PFSK-1 (cell line): ENCODE data around the gene COX6B2.

Experiments
- FOXP2 ChIP-seq: optimal IDR thresholded peaks from 2 replicates; pipeline ENCODE3; 2011; ENCODE audit warnings: borderline replicate concordance, control low read depth, inconsistent platforms; ENCODE audit not compliant: insufficient read depth; ENCODE audit errors: extremely low read length, extremely low read depth
- POLR2AphosphoS5 ChIP-seq: IDR thresholded peaks from 2 replicates; pipeline ENCODE4 v1.6.1; 2012; ENCODE audit warnings: low read depth, mild to moderate bottlenecking, control low read depth, low read length, moderate library complexity
- REST ChIP-seq, 2 experiments: IDR thresholded peaks; 2 replicates each; pipeline versions ENCODE4 v1.6.1 to v1.8.0; 2011 to 2012; ENCODE audit warnings: low read depth in 2 of 2, low read length in 2 of 2, control low read depth in 1 of 2, inconsistent platforms in 1 of 2, mild to moderate bottlenecking in 1 of 2, moderate library complexity in 1 of 2; ENCODE audit not compliant: insufficient read depth in 1 of 2
- SIN3A ChIP-seq: IDR thresholded peaks from 2 replicates; pipeline ENCODE4 v1.6.1; 2012; ENCODE audit warnings: mild to moderate bottlenecking, low read length, moderate library complexity, borderline replicate concordance; ENCODE audit not compliant: insufficient read depth
- TAF1 ChIP-seq: IDR thresholded peaks from 2 replicates; pipeline ENCODE4 v1.6.1; 2012; ENCODE audit warnings: low read length, control low read depth, borderline replicate concordance; ENCODE audit not compliant: insufficient read depth

COX6B2 gene

GRCh38 chr19:55311397-55311796, 43.1 kb downstream of the COX6B2 start:
- TF ChIP-seq TAF1 (no peak), SIN3A (no peak), POLR2AphosphoS5 (no peak)

GRCh38 chr19:55310498-55310897, 44.0 kb downstream of the COX6B2 start:
- no peak for TF ChIP-seq FOXP2
- TF ChIP-seq SIN3A: no peak
- no peak for TF ChIP-seq POLR2AphosphoS5
- no peak for TF ChIP-seq TAF1
- no peak for TF ChIP-seq REST (IDR thresholded peaks at IDR 0.05; ENCODE audit: insufficient read depth in 1 of 2, low read depth in 2 of 2, low read length in 2 of 2)

GRCh38 chr19:55309448-55309847, 45.1 kb downstream of the COX6B2 start:
- no peak for TF ChIP-seq TAF1
- no peak for TF ChIP-seq FOXP2
- no peak for TF ChIP-seq POLR2AphosphoS5
- TF ChIP-seq REST (IDR thresholded peaks at IDR 0.05; ENCODE audit: insufficient read depth in 1 of 2, low read depth in 2 of 2, low read length in 2 of 2): no peak
- no peak for TF ChIP-seq SIN3A

GRCh38 chr19:55308281-55308680, 46.2 kb downstream of the COX6B2 start:
- no peak for TF ChIP-seq TAF1
- no peak for TF ChIP-seq SIN3A
- TF ChIP-seq REST (IDR thresholded peaks at IDR 0.05; ENCODE audit: insufficient read depth in 1 of 2, low read depth in 2 of 2, low read length in 2 of 2): no peak
- TF ChIP-seq FOXP2: no peak
- no peak for TF ChIP-seq POLR2AphosphoS5

GRCh38 chr19:55306712-55307111, 47.8 kb downstream of the COX6B2 start:
- TF ChIP-seq TAF1: no peak
- no peak for TF ChIP-seq SIN3A
- no peak for TF ChIP-seq REST (IDR thresholded peaks at IDR 0.05; ENCODE audit: insufficient read depth in 1 of 2, low read depth in 2 of 2, low read length in 2 of 2)
- no peak for TF ChIP-seq POLR2AphosphoS5
